ENCODE results near the gene DESI2. TPM values are rescaled to one million over a fixed set of nuclear protein-coding genes. Genes with fewer than 3 reads are reported as not detected.

The DESI2 gene
- total RNA-seq, 4 donors from 2014 or later: 38.5 to 56.3 (median 41.1) TPM

- ATAC-seq: no peak
- Histone ChIP-seq H3K9me3 (no peaks in the 10 kb centered on the region), H3K27me3 (no peaks in the 10 kb centered on the region), H3K4me1 (peaks cover 0 to 18% (median 0%) of the 10 kb centered on the region in 3 donors), H3K4me3 (no peak overlapping the region), H3K27ac (no peak overlapping the region), H3K36me3 (no peaks in the 10 kb centered on the region)
- WGBS, 2 donors (ENCODE audit: low coverage in 1 of 2): 85 to 91% methylated on average over 7 to 10 of the region's 11 CpGs
- TF ChIP-seq POLR2AphosphoS5 (IDR thresholded peaks at IDR 0.05) (no peak), EP300 (IDR thresholded peaks at IDR 0.05) (no peak)
- TF ChIP-seq, protein P1, sequence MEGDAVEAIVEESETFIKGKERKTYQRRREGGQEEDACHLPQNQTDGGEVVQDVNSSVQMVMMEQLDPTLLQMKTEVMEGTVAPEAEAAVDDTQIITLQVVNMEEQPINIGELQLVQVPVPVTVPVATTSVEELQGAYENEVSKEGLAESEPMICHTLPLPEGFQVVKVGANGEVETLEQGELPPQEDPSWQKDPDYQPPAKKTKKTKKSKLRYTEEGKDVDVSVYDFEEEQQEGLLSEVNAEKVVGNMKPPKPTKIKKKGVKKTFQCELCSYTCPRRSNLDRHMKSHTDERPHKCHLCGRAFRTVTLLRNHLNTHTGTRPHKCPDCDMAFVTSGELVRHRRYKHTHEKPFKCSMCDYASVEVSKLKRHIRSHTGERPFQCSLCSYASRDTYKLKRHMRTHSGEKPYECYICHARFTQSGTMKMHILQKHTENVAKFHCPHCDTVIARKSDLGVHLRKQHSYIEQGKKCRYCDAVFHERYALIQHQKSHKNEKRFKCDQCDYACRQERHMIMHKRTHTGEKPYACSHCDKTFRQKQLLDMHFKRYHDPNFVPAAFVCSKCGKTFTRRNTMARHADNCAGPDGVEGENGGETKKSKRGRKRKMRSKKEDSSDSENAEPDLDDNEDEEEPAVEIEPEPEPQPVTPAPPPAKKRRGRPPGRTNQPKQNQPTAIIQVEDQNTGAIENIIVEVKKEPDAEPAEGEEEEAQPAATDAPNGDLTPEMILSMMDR (IDR thresholded peaks at IDR 0.05): no peak
Measured at GRCh38 chr1:244727871-244728474, 75.0 kb downstream of the DESI2 start.

GRCh38 chr1:244730153-244730933, 77.4 kb downstream of the DESI2 start:
- no CpG with 5 or more reads among the region's 94 CpGs for whole genome bisulfite sequencing, 2 donors (ENCODE audit: low coverage in 1 of 2)
- no peaks in the 10 kb centered on the region for H3K9me3 ChIP-seq
- H3K36me3 ChIP-seq: no peaks in the 10 kb centered on the region
- TF ChIP-seq EP300 (IDR thresholded peaks at IDR 0.05): no peak
- no peak for TF ChIP-seq POLR2AphosphoS5 (IDR thresholded peaks at IDR 0.05)
- no peak for TF ChIP-seq POLR2A (IDR thresholded peaks at IDR 0.05)
- TF ChIP-seq, protein P1 (IDR thresholded peaks at IDR 0.05): no peak
- H3K27me3 ChIP-seq: no peaks in the 10 kb centered on the region
- peak overlapping the region in 3 of 4 donors; percentile 17 to 71 (median 51) for H3K27ac ChIP-seq
- peak overlapping the region; percentile 47 to 65 for H3K4me3 ChIP-seq
- H3K4me1 ChIP-seq: peaks cover 0 to 18% (median 0%) of the 10 kb centered on the region in 3 donors
- ATAC-seq: peak; percentile 70

GRCh38 chr1:244730934-244731434, 78.1 kb downstream of the DESI2 start:
- Histone ChIP-seq H3K4me3 (peak overlapping the region; percentile 47 to 65), H3K4me1 (peaks cover 0 to 18% (median 0%) of the 10 kb centered on the region in 3 donors), H3K9me3 (no peaks in the 10 kb centered on the region), H3K27ac (peak overlapping the region in 2 of 4 donors; percentile 51 to 71), H3K27me3 (no peaks in the 10 kb centered on the region), H3K36me3 (no peaks in the 10 kb centered on the region)
- TF ChIP-seq POLR2AphosphoS5 (IDR thresholded peaks at IDR 0.05) (no peak), POLR2A (IDR thresholded peaks at IDR 0.05) (no peak), EP300 (IDR thresholded peaks at IDR 0.05) (no peak)
- TF ChIP-seq, protein P1 (IDR thresholded peaks at IDR 0.05): no peak
- WGBS, 2 donors (ENCODE audit: low coverage in 1 of 2): 100% methylated on average over 1 of the region's 28 CpGs; no CpG with 5 or more reads in 1 of the 2 donors
- ATAC-seq: no peak

GRCh38 chr1:244731651-244732050, 78.7 kb downstream of the DESI2 start:
- Histone ChIP-seq H3K9me3 (no peaks in the 10 kb centered on the region), H3K36me3 (no peaks in the 10 kb centered on the region), H3K27me3 (no peaks in the 10 kb centered on the region), H3K27ac (no peak overlapping the region), H3K4me1 (peaks cover 0 to 18% (median 0%) of the 10 kb centered on the region in 3 donors), H3K4me3 (no peak overlapping the region)
- no peak for TF ChIP-seq POLR2AphosphoS5 (IDR thresholded peaks at IDR 0.05)
- TF ChIP-seq, protein P1 (IDR thresholded peaks at IDR 0.05): no peak
- no peak for TF ChIP-seq EP300 (IDR thresholded peaks at IDR 0.05)
- TF ChIP-seq POLR2A (IDR thresholded peaks at IDR 0.05): no peak
- 98 to 100% methylated on average over 2 to 5 of the region's 6 CpGs for WGBS, 2 donors (ENCODE audit: low coverage in 1 of 2)
- ATAC-seq: no peak

Measured in gastroesophageal sphincter (tissue), 4 donors.